NCI-H187 (cell line): ENCODE data around the gene IL1F10.

Source experiments
- DNase-seq, 2 experiments: peaks; one replicate each; lab custom pipeline; 2025; lab: John Stamatoyannopoulos, UW

The IL1F10 gene

DNA sequence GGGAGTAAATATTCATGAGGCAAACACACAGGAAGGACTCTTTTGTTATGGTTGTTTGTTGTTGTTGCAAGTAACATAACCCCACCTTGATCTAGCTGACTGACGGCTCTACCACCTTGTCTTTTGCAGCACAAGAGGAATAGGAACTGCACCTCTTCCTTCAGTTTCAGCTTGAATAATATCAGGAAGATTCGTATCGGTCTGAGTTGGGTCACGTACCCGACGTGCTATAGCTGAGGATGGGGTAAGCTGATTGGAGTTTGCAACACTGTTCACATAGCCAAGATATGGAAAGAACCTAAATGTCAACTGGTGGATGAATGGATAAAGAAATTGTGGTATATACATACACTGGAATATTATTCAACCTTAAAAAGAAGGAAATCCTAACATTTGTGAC lies 45.1 kb downstream of the IL1F10 start:
- no peak for DNase-seq

DNA sequence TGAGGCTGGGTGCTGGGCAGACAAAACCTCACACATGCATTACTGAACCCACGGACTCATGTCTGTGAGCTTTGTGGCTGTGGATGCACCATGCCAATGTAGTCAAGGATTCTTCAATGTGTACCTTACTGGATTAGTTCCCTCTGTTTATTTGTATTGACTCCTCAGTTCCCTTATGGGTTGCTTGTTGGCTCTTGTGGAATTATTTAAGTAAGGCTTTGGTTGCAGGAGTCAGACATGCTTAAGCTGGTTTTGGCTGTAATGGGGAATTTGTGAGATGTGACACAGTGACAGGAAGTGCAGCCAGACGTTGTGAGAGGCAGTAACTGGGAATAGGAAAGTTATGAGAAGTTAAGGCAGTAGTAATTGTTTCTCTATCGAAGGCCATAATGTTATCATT lies 46.0 kb downstream of the IL1F10 start:
- DNase-seq, result no peak

DNA sequence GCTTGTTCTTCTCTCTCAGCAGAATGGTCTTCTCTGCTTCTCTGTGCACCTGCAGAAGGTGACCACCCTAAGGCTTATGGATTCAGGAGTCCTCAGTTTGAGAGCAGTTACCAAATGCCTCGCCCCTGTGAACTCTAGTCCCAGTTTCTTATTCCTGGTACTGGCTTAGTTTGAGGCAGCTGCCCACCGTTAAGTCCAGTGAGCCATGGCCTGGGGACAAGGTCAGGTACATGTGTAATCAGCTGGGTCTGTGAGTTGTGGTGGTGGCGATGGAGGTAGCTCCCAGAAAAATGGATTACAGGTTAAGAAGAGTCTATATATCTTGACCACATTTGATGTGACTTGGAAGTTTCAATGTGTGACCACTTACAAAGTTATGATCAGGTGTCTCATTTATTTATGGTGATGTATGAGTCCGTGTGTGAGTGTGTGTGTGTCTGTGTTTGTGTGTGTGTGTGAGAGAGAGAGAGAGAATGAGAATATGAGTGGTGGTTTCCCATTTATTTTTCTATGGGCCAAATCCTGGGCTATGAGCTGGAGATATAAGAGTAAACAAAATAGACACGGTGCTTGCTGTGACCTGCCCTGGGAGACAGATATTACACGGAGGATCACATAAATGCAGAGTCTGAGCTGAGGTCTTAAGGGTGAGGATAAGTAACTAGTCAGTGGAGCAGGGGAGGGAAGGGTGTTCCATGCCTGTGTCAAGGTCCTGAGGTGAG lies 46.6 kb downstream of the IL1F10 start:
- no peak for DNase-seq

DNA sequence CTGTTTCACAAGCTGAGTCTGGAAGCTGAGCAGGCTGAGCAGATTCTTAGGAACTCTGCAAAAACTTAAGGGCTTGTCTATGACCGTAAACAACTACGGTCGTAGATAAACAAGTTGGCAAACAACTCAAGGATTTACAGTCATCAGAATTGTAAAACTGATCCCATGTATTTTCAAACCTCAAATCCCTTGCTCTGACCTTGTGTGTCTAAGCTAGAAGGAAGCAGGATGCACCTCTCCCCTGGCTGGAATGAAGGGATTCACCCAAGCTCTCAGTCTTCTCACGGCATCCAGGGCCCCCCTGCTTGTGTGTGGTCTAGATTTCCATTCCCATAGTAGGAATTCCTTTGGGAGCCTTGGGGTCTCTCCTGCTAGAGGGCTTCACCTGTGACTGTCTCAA lies 47.2 kb downstream of the IL1F10 start:
- no peak for DNase-seq

DNA sequence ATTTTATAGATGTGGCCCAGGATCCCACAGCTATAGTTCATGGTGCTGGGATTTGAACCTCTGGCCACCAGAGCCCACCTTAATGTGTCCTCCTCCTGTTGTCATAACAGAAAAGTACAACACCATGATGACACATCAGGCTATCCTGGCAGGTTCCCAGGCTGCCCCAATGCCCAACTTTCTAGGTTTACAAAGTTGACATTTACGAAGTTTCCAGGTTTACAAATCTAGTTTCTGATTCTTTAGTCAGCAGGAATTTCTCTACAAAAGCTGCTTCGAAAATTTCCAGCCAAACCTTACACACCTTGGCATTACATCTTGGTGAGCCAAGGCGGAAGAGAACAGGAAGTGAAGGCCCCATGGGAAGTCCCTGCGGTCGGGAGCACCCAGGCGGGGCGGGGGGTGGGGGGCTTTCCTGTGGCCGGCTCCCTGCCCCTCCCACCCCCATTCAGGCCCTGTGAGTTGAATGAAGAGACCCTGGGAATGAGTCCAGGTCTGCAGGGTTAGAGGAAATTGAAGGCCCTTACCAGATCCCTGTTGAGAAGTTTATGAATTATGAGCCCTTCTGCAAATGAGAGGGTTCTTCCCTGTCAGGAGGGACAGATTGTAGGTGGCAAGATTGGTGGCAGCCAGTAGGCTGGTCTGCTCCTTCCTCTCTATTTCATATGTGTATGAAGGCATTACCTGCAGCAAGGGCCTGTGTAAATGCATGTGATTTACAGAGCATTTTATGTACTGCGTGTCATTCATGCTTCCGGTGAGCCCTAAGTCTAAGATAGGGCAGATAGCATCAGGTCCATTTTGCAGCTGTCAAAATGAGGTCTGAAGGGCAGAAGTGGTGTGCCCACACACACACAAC lies 48.6 kb downstream of the IL1F10 start:
- no peak for DNase-seq

DNA sequence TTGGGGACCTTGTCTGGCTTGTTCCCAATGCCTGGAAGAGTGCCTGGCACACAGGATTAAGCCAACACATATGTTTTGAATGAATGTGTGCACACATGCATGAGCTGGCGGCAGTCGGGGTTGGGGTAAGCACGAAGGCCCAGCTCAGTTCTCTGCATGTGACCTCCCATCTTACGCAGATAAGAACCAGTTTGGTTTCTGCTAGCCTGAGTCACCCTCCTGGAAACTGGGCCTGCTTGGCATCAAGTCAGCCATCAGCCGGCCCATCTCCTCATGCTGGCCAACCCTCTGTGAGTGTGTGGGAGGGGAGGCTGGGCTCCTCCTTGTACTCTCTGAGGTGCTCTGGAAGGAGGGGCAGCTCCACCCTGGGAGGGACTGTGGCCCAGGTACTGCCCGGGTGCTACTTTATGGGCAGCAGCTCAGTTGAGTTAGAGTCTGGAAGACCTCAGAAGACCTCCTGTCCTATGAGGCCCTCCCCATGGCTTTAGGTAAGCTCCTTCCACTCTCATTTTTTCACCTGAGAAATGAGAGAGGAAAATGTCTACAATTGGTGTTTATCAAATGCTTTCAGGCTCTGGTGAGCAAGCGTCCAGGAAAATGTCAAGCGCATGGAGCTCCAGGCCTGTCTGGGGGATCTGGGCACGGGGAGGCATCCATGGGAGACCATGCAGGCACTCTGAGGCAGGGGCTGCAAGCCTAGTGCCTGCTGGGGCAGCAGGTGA lies 49.9 kb downstream of the IL1F10 start:
- no peak for DNase-seq

DNA sequence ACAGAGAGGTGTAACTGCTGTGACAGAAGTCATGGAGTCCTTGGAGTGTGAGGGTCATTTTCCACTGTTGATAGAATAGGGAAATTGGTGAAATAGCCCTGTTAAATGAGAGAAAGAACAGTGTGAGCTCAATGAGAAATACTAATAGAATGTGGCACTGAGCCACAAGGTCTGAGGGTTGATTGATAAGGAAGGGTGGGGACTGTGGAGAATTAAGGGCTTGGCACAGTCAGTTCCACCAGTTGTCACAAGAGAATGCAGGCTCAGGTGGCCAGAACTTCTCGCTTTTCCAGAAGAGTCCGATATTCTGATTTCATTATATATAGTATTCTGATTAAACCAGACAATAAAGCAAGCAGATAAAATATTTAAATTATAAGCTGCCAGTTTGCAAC lies 50.5 kb downstream of the IL1F10 start:
- DNase-seq, result no peak

DNA sequence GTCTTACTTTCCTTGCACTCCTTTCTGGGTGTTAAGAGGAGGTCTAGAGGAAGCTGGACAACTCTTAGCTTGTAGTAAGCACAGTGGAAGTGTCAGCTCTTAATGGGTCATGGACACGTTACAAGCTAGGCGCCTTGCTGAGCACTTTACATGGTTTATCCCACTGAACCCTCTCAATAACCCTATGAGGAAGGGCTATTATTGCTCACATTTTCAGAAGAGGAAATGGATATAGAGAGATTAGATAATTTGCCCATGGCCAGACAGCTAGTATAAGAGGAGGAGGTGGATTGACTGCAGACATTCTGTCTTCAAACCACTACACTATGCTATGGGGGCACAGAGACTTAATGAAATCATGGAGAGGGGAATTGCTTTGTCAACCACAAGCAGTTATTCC lies 51.3 kb downstream of the IL1F10 start:
- no peak for DNase-seq

DNA sequence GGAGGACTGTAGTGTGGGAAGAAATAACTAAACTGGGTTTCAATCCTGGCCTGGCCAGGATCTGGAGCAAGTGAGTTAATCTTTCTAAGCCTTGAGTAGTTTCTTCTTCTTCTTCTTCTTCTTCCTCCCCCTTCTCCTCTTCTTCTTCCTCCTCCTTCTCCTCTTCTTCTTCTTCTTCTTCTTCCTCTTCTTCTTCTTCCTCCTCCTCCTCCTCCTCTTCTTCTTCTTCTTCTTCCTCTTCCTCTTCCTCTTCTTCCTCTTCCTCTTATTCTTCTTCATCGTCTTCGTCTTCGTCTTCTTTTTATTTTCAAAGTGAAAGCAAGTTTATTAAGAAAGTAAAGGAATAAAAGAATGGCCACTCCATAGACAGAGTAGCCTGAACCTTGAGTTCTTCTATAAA lies 53.1 kb downstream of the IL1F10 start:
- DNase-seq, result no peak

DNA sequence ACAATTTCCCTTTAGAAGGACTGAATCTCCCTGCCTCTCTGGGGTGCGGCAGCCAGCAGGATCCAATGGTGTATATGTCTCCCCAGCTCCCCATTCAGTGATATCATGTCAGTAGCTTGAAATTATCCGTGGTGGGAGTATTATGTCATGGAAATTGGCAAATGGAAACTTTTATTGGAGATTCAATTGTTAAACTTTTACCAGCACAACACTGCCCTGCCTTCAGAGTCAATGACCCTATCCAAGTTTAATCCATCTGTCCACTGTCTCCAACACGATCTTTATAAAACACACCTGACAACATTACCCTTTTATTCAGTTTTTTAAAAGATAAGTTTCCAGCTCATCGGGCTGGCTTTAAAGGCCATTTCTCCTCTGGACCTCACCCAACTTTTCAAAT lies 54.6 kb downstream of the IL1F10 start:
- DNase-seq, result no peak

DNA sequence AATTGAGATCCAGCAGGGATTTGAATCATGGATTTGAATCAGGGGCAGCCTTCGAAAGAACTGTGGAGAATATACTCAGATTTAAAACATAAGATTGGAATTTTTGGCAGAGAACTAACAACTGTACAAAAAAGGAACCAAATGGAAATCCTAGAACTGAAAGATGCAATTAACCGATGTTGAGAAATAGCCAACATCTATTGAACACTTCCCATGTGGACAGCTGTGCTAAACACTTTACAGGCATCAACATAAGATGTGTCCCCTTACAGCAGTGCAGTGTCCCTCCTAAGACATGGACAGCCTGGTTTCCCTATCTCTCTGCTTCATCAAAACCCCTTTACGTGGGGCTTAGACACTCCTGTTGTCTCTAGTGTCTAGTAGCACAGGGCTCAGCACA lies 56.0 kb downstream of the IL1F10 start:
- no peak for DNase-seq

DNA sequence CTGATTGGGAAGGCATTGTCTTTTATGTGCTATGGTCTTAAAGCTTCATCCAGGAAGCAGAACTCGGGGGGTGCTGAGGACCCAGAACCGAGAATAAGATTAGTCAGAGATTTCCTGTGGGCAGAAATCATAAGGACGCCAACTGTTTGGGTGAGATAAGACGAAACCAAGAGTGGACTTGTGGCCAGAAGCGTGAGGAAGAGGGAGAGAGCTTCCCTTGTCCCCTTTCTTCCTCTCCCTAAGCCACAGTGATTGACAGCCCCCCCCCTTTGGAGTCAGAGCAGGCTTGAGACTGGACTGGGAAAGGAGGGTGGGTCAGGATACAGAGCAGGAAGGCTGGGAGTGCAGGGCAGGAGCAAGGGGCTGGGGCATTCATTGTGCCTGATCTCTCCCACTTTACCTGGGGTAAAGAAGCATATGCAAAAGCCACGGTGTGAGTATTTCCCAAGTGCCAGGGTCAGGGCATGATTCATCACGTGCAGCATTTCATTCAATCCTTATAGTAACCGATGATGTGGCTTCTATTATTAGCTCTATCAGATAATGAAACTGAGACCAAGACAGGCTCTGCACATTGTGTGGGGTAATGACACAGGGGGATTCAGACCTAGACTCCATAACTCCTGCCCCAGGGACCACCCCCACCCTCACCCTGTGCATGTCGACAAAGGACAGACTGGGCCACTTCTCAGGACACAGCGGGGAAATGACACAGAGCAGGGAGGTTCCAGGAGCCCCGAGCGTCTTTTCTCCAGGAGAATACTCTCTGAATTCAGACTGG lies 56.6 kb downstream of the IL1F10 start:
- no peak for DNase-seq
